Ramos (cell line): Measurements from ENCODE around the gene URB1.

Source experiments
- in situ Hi-C: fragments of 300-500 bp; cut with MboI; formaldehyde crosslinking; loops from one replicate; pipeline ENCODE4 v1.14.3; 2022; ENCODE audit warnings: low sequenced_read_pairs; ENCODE audit not compliant: unreplicated experiment

URB1 gene

DNA sequence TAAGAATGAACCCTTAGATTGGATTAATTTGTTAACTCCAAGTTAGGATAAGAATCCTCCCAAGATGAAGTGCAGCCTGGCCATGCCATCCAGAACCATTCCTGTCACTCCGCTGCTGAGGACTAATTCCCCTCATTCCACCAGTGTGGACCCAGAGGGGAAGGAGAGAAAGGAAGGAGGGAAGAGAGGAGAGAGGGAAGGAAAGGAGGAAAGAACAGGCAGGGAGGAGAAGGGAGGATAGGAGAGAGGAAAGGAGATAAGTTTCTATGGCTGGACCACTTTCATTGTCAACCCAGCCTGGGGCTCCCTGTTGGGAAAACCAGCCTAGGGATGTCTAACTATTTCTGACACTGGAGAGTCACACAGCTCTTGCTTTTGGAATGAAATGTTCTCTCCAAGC, 89.4 kb downstream of the URB1 start:
- in situ Hi-C loops: no loop called here

DNA sequence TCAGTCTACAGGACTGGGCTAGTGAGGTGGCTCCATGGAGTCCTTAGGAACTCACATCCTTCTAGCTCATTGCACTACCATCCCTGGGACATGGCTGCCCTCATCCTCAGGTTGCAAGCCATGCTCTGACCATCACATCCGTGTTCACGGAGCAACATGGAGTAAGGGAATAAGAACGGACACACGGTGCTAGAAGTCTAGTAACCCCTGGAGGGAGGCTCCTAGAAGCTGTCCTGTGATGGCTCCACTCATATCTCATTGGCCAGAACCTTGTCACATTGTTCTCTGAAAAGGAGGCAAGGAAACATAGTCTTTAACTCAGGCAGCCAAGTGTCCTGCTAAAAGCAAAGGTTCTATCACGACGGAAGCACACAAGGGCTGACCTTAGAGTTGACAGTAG, 90.3 kb downstream of the URB1 start:
- in situ Hi-C loops: no loop called here

DNA sequence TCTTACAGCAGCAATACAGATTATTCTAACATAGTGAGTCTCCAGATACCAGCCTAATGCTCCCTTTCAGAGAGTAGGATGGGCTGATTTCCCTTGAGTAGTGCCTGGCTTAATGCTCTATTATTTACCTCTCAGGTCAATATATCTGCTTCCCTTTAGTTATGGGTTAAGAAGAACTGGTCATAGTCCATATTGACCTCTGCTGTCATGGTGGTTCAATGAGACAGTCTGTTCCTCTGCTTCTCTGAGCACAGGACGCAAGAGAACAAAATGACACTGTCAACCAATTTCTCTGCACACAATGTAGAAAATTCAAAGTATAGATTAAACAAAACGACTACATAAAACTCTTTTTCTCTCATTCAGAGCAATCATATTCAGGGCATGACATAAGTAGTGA, 91.2 kb downstream of the URB1 start:
- in situ Hi-C loops: no loop called here

DNA sequence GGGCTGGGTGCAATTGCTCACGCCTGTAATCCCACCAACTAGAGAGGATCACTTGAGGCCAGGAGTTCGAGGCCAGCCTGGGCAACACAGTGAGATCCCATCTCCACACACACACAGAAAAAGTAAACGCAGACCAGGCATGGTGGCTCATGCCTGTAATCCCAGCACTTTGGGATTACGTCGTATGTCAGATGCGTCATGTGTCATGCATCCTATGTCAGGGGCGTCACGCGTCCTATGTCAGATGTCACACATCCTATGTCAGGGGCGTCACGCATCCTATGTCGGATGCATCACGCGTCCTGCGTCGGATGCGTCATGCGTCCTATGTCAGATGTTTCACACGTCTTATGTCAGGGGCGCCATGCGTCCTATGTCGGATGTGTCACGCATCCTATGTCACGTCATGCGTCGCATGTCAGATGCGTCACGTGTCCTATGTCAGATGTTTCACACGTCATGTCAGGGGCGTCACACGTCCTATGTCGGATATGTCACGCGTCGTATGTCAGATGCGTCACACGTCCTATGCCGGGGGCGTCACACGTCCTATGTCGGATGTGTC, 92.6 kb downstream of the URB1 start:
- in situ Hi-C loops: no loop called here

DNA sequence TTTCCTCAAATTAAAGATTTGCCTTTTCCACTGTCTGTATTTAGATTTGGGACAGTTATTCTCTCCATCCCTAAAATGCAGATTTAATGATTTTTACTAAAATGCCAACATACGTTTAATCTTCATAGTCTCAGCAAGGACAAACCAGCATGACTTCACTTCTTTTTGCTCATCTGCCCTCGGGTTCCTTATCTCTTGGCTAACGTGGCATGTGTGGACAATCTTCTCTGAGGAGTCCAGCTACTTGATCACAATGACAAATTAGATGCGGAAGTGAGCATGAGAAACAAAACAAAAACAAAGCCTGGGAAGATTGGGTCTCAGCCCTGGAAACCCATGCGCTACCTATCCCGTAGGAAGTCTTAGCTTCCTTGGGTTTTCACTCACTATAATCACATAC, 93.1 kb downstream of the URB1 start:
- in situ Hi-C loops: no loop called here

DNA sequence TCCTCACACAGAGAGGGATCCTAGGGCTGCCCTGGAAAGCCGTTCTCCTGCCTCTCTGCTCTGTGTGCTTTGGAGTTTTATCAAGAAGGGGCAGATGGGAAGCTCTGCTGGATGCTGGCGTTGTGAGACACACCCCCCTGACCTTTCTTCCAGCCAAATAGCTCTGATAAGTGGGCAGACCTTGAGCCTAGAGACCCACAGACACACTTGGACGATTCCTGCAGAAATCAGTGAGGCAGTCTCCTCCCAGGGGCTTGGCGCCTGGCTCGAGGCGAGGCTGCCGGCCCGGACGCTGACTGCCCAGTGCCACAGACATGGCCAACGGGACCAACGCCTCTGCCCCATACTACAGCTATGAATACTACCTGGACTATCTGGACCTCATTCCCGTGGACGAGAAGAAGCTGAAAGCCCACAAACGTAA, 94.1 kb downstream of the URB1 start, which contains the start of gene MRAP:
Gene MRAP (plus strand): TSS at position 198 of the 424 bp plus-strand sequence. CDS start 117 bp downstream, at position 315.
- in situ Hi-C loops: no loop called here

DNA sequence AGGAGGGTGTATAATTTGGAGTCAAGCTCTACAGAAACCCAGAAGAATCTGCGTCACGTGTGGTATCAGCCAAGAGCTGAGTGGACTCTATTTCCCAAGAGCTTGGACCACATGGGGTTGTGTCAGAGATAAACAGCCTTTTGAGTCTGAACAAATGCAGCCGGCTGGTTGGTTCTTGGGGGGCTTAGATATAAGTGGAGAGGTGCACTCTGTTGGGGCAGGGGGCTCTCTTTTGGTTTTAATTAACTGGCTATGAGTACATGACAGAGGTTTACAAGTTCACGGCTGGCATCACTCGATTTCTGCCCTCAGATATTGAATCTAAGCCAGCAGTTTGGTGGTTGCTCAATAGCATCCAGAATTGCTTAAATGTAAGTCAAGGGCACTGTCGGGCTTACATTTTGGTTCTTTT, 94.7 kb downstream of the URB1 start:
- in situ Hi-C loops: no loop called here

DNA sequence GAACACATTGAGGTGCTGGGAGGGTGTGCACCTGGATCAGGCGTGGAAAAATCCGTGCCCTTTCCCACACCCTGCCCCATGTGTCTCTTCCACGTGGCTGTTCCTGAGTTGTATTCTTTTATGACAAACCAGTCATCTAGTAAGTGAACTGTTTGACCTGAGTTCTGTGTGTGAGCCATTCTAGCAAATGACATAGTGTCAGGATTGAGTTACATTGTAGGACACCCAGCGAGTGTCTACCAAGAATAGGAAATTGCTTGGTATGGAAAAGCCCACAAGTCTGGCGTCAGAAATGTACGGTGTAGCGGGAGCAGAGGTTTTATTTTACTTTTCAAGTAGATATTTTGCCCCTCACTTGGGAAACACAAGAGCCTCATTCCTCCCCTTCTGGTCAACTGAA, 95.4 kb downstream of the URB1 start:
- in situ Hi-C loops: no loop called here

DNA sequence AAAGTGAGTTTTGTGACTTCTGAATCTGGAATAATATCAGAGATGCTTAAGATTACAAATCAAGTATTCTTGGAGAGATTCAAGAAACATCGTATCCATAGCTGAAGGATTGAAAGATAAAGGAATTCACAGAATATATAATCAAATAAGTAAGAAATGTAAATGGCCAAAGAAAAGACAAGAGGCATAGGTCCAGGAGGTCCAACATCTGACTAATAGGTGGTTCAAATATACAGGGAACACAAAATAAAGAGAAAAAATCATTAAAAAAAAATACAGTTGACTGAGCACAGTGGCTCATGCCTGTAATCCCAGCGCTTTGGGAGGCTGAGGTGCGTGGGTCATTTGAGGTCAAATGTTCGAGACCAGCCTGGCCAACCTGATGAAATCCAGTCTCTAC, 107.3 kb downstream of the URB1 start:
- in situ Hi-C loops: no loop called here

DNA sequence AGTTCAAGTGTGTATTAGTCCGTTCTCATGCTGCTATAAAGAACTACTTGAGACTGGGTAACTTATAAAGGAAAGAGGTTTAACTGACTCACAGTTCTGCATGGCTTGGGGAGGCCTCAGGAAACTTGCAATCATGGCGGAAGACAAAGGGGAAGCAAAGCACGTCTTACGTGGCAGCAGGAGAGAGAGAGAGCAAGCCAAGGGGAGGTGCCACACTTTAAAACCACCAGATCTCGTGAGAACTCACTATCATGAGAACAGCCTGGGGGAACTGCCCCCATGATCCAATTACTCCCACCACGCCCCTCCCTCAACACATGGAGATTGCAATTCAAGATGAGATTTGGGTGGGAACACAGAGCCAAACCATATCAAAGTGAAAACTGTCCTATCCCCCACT, 109.8 kb downstream of the URB1 start:
- in situ Hi-C loops: no loop called here

DNA sequence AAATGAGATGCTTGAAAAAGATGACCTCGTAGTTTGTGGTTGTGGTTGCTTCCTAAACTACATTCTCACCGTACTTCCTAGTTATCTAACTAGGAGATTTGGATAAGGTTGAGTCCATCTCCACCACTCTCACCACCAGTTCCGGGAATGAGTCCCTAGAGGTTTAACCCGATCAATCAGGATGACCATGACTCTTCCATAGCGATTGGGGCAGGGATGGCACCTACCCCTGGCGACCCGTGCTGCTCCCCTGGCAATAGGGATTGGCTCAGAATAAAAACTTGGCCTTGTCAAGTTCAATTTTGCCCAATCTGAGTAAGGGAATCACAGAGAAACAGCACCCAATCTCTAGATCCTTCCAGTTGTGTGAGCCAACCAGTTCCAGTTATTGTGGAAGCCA, 111.3 kb downstream of the URB1 start:
- in situ Hi-C loops: no loop called here

DNA sequence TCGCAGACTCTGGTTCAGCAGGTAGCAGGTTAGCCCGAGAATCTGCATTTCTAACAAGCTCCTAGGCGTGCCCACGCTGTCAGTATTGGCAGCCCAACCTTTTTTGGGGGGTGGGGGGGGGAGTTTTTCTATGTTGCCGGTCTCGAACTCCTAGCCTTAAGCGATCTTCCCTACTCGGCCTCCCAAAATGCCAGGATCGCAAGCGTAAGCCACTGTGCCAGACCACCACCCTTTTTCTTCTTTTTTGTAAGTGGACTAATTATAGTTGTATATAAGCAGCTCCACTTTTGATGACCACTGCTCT, 113.5 kb downstream of the URB1 start:
- in situ Hi-C loops: no loop called here

DNA sequence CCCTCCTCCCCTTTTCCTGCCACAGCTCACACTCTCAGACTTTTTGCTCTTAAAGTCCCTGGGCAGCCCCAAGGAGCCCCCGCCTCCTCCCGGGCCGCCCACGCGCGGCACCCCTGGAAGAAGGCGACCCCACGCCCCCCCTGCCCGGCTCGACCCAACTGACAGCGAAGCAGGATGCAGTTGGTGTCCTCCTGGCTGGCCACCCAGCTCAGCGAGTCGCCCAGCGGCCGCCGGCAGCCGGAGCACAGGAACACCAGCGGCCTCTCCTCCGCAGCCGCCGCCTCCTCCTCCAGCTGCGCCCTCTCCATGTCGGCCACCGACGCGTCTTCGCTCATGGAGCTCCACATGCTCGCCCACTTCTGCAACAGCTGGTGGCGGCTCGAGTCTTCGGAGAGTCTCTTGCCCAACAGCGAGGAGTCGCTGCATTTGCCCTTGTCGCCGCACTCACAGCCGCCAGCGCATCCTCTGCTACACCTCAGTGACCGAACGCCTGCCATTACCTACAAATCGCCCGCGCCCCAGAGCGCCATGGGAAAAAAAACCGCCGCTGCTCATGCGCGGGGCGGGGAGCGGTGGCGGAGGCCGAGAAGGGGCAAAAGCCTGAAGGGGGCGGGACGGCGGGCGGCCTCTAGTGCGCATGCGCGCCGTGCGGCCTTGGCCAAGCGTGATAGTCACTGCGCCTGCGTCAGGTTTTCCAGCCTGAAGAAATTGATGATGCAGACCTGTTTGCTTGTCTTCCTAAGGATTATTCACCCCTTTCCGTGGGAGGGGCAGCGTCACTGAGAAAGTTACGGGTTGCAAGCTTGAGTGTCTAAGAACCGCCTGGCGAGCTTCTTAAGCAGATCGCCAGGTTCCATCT, 114.1 kb downstream of the URB1 start, which contains the start of gene MIS18A:
Gene MIS18A (minus strand): TSS at position 532 of the 859 bp plus-strand sequence. CDS start 35 bp downstream, at position 497.
- in situ Hi-C loops: no loop called here

DNA sequence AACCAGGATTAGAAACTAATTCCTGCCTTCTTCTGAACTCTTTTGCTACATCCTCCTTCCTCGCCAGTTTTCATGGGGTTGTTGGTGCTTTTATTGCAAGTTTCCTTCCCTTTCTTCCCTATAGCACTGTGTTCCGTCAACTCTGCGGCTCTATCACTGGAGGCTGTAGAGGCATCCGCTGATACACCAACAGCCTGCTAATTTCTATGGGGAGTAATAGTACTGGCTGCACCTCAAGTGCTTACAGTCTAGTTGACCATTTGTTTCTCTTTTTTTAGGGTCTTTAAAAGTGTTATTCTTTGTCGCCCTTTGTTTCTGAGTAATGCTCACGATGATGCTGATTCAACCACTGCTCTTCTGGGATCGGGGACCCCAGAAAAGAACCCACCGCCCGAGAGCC, 114.7 kb downstream of the URB1 start:
- in situ Hi-C loops: no loop called here

DNA sequence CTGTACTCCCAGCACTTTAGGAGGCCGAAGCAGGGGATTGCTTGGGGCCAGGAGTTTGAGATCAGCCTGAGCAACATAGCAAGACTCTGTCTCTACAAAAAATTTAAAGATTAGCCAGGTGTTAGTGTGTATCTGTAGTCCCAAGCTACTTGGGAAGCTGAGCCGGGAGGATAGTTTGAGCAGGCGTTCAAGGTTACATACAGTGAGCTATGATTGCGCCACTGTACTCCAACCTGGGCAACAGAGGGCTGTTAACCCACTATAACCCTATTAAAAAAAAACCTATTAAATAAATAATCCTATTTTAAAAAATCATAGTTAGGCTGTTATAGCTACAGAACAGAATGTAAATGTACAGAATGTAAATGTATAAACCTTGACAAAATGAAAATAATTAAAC, 116.1 kb downstream of the URB1 start:
- in situ Hi-C loops: no loop called here

DNA sequence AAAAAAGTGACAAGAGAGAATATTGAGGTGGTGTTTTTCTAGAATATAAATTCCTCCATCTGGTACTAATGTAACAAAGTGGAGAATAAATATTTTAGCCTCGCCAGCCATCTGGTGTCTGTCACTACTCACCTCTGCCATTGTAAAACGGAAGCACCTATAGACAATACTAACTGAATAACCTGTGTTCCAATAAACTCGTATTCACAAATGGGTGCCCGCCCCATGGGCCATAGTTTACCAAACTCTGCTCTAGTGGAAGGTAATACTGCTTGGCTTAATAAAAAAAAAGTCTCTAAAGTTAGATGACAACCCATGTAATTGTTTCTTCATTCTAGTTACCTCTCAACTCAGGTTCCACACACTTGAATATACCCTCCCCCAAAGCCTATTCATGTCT, 122.1 kb downstream of the URB1 start:
- in situ Hi-C loops: loop anchor here (25.0 kb wide), 1 partner anchor 658 kb away; no protein-coding TSS in a partner anchor

DNA sequence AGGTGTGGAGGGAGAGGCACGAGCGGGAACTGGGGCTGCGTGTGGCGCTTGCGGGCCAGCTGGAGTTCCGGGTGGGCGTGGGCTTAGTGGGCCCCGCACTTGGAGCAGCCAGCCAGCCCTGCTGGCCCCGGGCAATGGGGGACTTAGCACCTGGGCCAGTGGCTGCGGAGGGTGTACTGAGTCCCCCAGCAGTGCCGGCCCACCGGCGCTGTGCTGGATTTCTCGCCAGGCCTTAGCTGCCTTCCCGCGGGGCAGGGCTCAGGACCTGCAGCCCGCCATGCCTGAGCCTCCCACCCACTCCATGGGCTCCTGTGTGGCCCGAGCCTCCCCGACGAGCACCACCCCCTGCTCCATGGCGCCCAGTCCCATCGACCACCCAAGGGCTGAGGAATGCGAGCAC, 127.5 kb downstream of the URB1 start:
- in situ Hi-C loops: loop anchor here (10.0 to 25.0 kb wide), 2 partner anchors 491 to 653 kb away; no protein-coding TSS in a partner anchor

DNA sequence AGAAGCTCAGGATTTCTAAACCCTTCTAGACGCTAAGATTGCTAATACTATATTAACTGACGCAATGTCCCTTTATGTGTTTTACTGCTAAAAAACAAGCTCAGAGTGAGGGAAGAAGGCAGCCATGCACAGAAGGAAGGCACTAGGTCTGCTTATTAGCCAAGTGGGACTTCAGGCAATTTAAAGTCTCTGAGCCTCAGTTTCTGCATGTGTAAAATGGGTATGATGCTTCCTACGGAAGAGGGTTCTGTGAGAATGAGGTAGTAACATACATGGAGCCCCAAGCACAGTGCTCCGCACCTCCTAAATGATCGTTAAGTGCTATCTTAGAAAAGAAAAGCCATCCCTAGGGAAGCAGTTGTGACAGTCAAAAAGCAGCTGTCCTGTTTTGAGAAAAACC, 130.9 kb downstream of the URB1 start:
- in situ Hi-C loops: loop anchor here (10.0 to 25.0 kb wide), 2 partner anchors 487 to 650 kb away; no protein-coding TSS in a partner anchor
